Stimulated activated naive CD8-positive, alpha-beta T cell treated with anti-CD3 and anti-CD28 coated beads, Interleukin-15, Interleukin-2, amounts not matched to agents 100 ng/mL and 50 ng/mL, for 24 hours (primary cell): ENCODE measurements around the gene HARS2.
"Not testable (repeated sequence)": the region's sequence is repeated elsewhere in the genome, so short reads cannot be mapped to it uniquely, and the experiment has no call there.

Experiments
- H3K27ac Mint-ChIP-seq: one replicate; pipeline ENCODE4 v1.8.0; 2021; ENCODE audit warnings: mild to moderate bottlenecking, mixed read lengths
- H3K27me3 Mint-ChIP-seq: one replicate; pipeline ENCODE4 v1.8.0; 2021; ENCODE audit warnings: mixed read lengths
- H3K36me3 Mint-ChIP-seq: one replicate; pipeline ENCODE4 v1.8.0; 2021; ENCODE audit warnings: low read depth, mixed read lengths
- H3K4me1 Mint-ChIP-seq: one replicate; pipeline ENCODE4 v1.8.0; 2021; ENCODE audit warnings: low read depth, mixed read lengths
- H3K4me3 Mint-ChIP-seq: one replicate; pipeline ENCODE4 v1.8.0; 2021; ENCODE audit warnings: mild to moderate bottlenecking, mixed read lengths
- H3K9me3 Mint-ChIP-seq: one replicate; pipeline ENCODE4 v1.8.0; 2021; ENCODE audit warnings: mixed read lengths

HARS2 gene

GRCh38 chr5:140721395-140721794, 30.1 kb downstream of the HARS2 start:
- peaks cover 23% of the 10 kb centered on the region for H3K27me3 Mint-ChIP-seq
- H3K4me1 Mint-ChIP-seq, H3K4me3 Mint-ChIP-seq, H3K9me3 Mint-ChIP-seq, H3K36me3 Mint-ChIP-seq, H3K27ac Mint-ChIP-seq: not testable (repeated sequence)

- Mint-ChIP-seq H3K27ac (peak overlapping the region; percentile 87), H3K27me3 (peaks cover 30% of the 10 kb centered on the region), H3K36me3 (no peaks in the 10 kb centered on the region), H3K9me3 (no peaks in the 10 kb centered on the region), H3K4me1 (peaks cover 5% of the 10 kb centered on the region), H3K4me3 (peak overlapping the region; percentile 80)
Measured at GRCh38 chr5:140725799-140726471, 34.7 kb downstream of the HARS2 start.

DNA sequence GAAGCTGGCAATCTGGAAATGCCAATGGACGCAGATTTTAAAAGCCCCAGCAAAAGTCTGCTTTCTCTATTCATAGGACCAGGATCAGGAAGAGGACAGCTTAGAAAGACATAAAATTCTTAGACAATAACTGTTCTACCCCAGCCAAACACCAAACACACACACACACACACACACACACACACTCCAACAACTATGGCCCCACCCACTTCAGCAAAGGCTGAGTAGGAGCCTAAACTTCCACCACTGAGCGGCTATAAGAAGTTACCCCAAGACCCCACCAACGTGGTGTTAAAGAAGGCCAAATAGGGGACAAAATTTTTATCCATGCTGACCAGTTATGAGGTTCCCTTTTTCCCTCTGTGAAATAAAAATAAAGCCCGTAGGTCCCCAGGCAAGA, 41.8 kb downstream of the HARS2 start:
- no peaks in the 10 kb centered on the region for H3K4me1 Mint-ChIP-seq
- H3K9me3 Mint-ChIP-seq: no peaks in the 10 kb centered on the region
- peaks cover 29% of the 10 kb centered on the region for H3K27me3 Mint-ChIP-seq

DNA sequence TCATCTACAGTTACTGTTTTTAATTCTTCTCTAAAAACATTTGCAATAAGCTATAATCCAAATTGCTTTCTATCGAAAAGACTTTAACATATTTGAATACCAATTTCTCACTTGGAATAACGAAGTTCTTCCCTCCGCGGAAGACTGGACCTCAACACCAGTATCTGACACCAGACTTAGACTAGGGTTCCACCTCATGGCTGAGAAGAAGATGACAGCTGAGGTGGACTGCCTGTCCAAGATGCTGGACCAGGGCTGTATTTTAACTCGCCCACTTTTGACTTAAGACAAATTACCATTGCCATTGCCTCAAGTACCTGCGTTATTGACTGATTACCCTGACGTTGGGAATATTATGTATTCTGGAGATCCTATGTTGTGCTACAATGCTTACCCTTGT, 43.1 kb downstream of the HARS2 start:
- H3K4me3 Mint-ChIP-seq: no peak overlapping the region
- no peaks in the 10 kb centered on the region for H3K4me1 Mint-ChIP-seq
- peaks cover 24% of the 10 kb centered on the region for H3K27me3 Mint-ChIP-seq
- no peaks in the 10 kb centered on the region for H3K9me3 Mint-ChIP-seq
- no peak overlapping the region for H3K27ac Mint-ChIP-seq
- no peaks in the 10 kb centered on the region for H3K36me3 Mint-ChIP-seq

More for the DNA sequence above, 41.8 kb downstream of the HARS2 start:
- no peak overlapping the region for H3K4me3 Mint-ChIP-seq
- H3K27ac Mint-ChIP-seq: no peak overlapping the region
- no peaks in the 10 kb centered on the region for H3K36me3 Mint-ChIP-seq

GRCh38 chr5:140737486-140737885, 46.2 kb downstream of the HARS2 start:
- Mint-ChIP-seq H3K36me3 (peaks cover 4% of the 10 kb centered on the region), H3K4me3 (no peak overlapping the region), H3K4me1 (no peaks in the 10 kb centered on the region), H3K9me3 (peaks cover 11% of the 10 kb centered on the region), H3K27ac (no peak overlapping the region), H3K27me3 (peaks cover 35% of the 10 kb centered on the region)

- H3K27me3 Mint-ChIP-seq: peaks cover 25% of the 10 kb centered on the region
- no peak overlapping the region for H3K27ac Mint-ChIP-seq
- peaks cover 4% of the 10 kb centered on the region for H3K36me3 Mint-ChIP-seq
- no peaks in the 10 kb centered on the region for H3K4me1 Mint-ChIP-seq
- H3K4me3 Mint-ChIP-seq: no peak overlapping the region
- H3K9me3 Mint-ChIP-seq: peaks cover 12% of the 10 kb centered on the region
Measured at GRCh38 chr5:140741967-140742366, 50.7 kb downstream of the HARS2 start.
